GM12878 (cell line): ENCODE data around the gene PRKAB1. TPM values are rescaled to one million over a fixed set of nuclear protein-coding genes. Genes with fewer than 3 reads are reported as not detected.

Experiments
- ATAC-seq: fragments of 200-7000 bp; cut with Tn5 transposase; 3 replicates; pipeline ENCODE4 v1.9.1; 2020; ENCODE audit warnings: mild to moderate bottlenecking, moderate library complexity
- BruUV-seq: library from RNA; stranded (reverse); fragments of 400-500 nt; replicated peaks from 2 replicates; lab custom pipeline; 2021; lab: Mats Ljungman, UMichigan
- CTCF ChIA-PET: fragments of 300-600 bp; sonication (Branson Sonifier 250); formaldehyde crosslinking; extraction: SDS; loops from one replicate; lab custom pipeline; 2021; ENCODE audit warnings: inconsistent platforms; lab: Yijun Ruan, JAX
- POLR2A ChIA-PET: fragments of 350-600 bp; formaldehyde crosslinking; extraction: SDS; loops from one replicate; lab custom pipeline; 2021; ENCODE audit warnings: inconsistent platforms; lab: Charles Lee
- RAD21 ChIA-PET: fragments of 300-600 bp; sonication (Branson Sonifier 250); formaldehyde crosslinking; loops from one replicate; lab custom pipeline; 2023; ENCODE audit warnings: antibody characterized with exemption; ENCODE audit not compliant: unreplicated experiment; lab: Charles Lee
- SMC1A ChIA-PET: fragments of 300-600 bp; sonication (Branson Sonifier 250); formaldehyde crosslinking; loops from one replicate; lab custom pipeline; 2023; ENCODE audit not compliant: unreplicated experiment, uncharacterized antibody; lab: Charles Lee
- DNase-seq: peaks from one replicate; pipeline ENCODE4 v3.0.0-alpha.2; 2011; ENCODE audit warnings: low read depth, low spot score
- FAIRE-seq: peaks from 3 replicates; lab custom pipeline; 2011; peaks lifted over from hg19 to GRCh38; lab: Jason Lieb, UNC
- H2AFZ ChIP-seq: 2 replicates; pipeline ENCODE4 v1.6.0; 2011; ENCODE audit warnings: low read depth, low read length, control low read depth; ENCODE audit not compliant: control insufficient read depth
- H3K27ac ChIP-seq: 2 replicates; pipeline ENCODE4 v1.5.1; 2011; ENCODE audit warnings: control low read depth; ENCODE audit not compliant: control insufficient read depth, insufficient read depth
- H3K27me3 ChIP-seq, 2 experiments: replicated peaks in 1 of 2; 2 replicates each; pipeline versions ENCODE4 v1.6.0 to v1.6.1; 2011; ENCODE audit warnings: low read length in 1 of 2; ENCODE audit not compliant: control insufficient read depth in 2 of 2, insufficient read depth in 2 of 2
- H3K36me3 ChIP-seq, 2 experiments: 2 replicates each; pipeline ENCODE4 v1.5.1; 2011; ENCODE audit warnings: low read length in 1 of 2; ENCODE audit not compliant: control insufficient read depth in 2 of 2, insufficient read depth in 2 of 2
- H3K4me1 ChIP-seq: 2 replicates; pipeline ENCODE4 v1.6.1; 2011; ENCODE audit warnings: mild to moderate bottlenecking, low read length, moderate library complexity, mixed read lengths; ENCODE audit not compliant: control insufficient read depth, insufficient read depth
- H3K4me2 ChIP-seq: 2 replicates; pipeline ENCODE4 v1.6.0; 2011; ENCODE audit warnings: control low read depth; ENCODE audit not compliant: control insufficient read depth, insufficient read depth
- H3K4me3 ChIP-seq: fragments of 200-600 bp; sonication (generic); 2 replicates; pipeline ENCODE4 v1.5.1; 2016
- H3K79me2 ChIP-seq: 2 replicates; pipeline ENCODE4 v1.6.0; 2011; ENCODE audit warnings: low read length; ENCODE audit not compliant: control insufficient read depth, insufficient read depth
- H3K9ac ChIP-seq: 2 replicates; pipeline ENCODE4 v1.8.0; 2011; ENCODE audit warnings: low read length, control low read depth, mixed read lengths; ENCODE audit not compliant: control insufficient read depth, insufficient read depth
- H3K9me3 ChIP-seq: replicated peaks from 3 replicates; pipeline ENCODE4 v1.5.1; 2011; ENCODE audit warnings: mild to moderate bottlenecking, low read length; ENCODE audit not compliant: control insufficient read depth, insufficient read depth
- H4K20me1 ChIP-seq: 2 replicates; pipeline ENCODE4 v1.6.0; 2011; ENCODE audit not compliant: control insufficient read depth, insufficient read depth
- HDGF ChIP-seq: fragments of 450-650 bp; IDR thresholded peaks from 2 replicates; pipeline ENCODE4 v1.6.1; 2016; ENCODE audit warnings: antibody characterized with exemption
- POLR2AphosphoS2 ChIP-seq: IDR thresholded peaks from 2 replicates; pipeline ENCODE4 v1.6.1; 2011; ENCODE audit warnings: low read depth, mild to moderate bottlenecking, low read length, improper control_type of control experiment, moderate library complexity
- RCOR1 ChIP-seq: conservative IDR thresholded peaks from 2 replicates; pipeline ENCODE4 v1.6.1; 2012; ENCODE audit warnings: low read depth, low read length, improper control_type of control experiment
- SPI1 ChIP-seq: IDR thresholded peaks from 2 replicates; pipeline ENCODE4 v1.6.1; 2011; ENCODE audit warnings: low read depth, mild to moderate bottlenecking, low read length, moderate library complexity, borderline replicate concordance; ENCODE audit not compliant: insufficient read depth
- SRF ChIP-seq, 2 experiments: IDR thresholded peaks; 2 replicates each; pipeline ENCODE4 v1.6.1; 2011; ENCODE audit warnings: low read depth in 2 of 2, low read length in 2 of 2, mild to moderate bottlenecking in 1 of 2, moderate library complexity in 1 of 2
- WGBS: methylation state at CpG from one replicate; pipeline ENCODE4 v1.1.6; 2016; ENCODE audit warnings: low lambda C conversion rate; ENCODE audit not compliant: insufficient replicate concordance, insufficient coverage; ENCODE audit errors: missing lambda C conversion rate; 5-methylcytosine and 5-hydroxymethylcytosine counted together
- in situ Hi-C: fragments of 300-500 bp; cut with MboI; formaldehyde crosslinking; loops from 9 replicates; pipeline ENCODE4 v1.14.3; 2018; ENCODE audit warnings: mixed read lengths
- intact Hi-C: fragments of 100-400 bp; cut with micrococcal nuclease; formaldehyde crosslinking; loops from one replicate; pipeline ENCODE4 v1.14.2; 2022; ENCODE audit not compliant: unreplicated experiment
- polyA plus RNA-seq, 11 experiments: library from polyadenylated mRNA; depleted of rRNA in 4 of 11; unstranded in 6 of 11; stranded (reverse) in 5 of 11; fragments of >200 nt; fragmentation: Nextera tagmentation in 4 of 11; fragmentation: Illumina TruSeq in 1 of 11; extraction: Ambion mirVana in 4 of 11; extraction: Trizol in 1 of 11; gene quantifications; 1 replicate in 1 of 11; 2 replicates in 10 of 11; pipeline versions ENCODE4 v1.2.1 to v1.2.3, GENCODE V29; 2011 to 2016; ENCODE audit warnings: inconsistent platforms in 2 of 11, missing spikeins in 2 of 11, low read depth in 1 of 11
- total RNA-seq, 4 experiments: library from RNA; depleted of rRNA in 3 of 4; stranded (reverse); fragments of >200 nt in 3 of 4; fragmentation: Illumina TruSeq in 1 of 4; extraction: Trizol in 1 of 4; gene quantifications; 2 replicates each; pipeline versions ENCODE4 v1.2.1 to v1.2.3, GENCODE V29; 2013 to 2021
- TF ChIP-seq, protein P1 (sequence below): fragments of 450-650 bp; IDR thresholded peaks from 2 replicates; pipeline ENCODE4 v1.6.1; 2017; ENCODE audit warnings: mild to moderate bottlenecking, low read depth, inconsistent platforms; ENCODE audit not compliant: poor library complexity, severe bottlenecking
- TF ChIP-seq, protein P2 (sequence below): fragments of 150-350 bp; IDR thresholded peaks from 2 replicates; pipeline ENCODE4 v1.6.1; 2014; ENCODE audit warnings: mild to moderate bottlenecking, low read depth, low read length
- TF ChIP-seq, protein P3 (sequence below): IDR thresholded peaks from 2 replicates; pipeline ENCODE4 v1.6.1; 2011; ENCODE audit warnings: borderline replicate concordance, low read depth, mild to moderate bottlenecking, moderate library complexity, low read length; ENCODE audit not compliant: insufficient read depth, poor library complexity, severe bottlenecking
- TF ChIP-seq, protein P4 (sequence below): IDR thresholded peaks from 2 replicates; pipeline ENCODE4 v1.6.1; 2012; ENCODE audit warnings: low read depth, low read length, improper control_type of control experiment

Gene PRKAB1
- total and polyA plus RNA-seq, 10 of the 15 experiments (the other 5 are each of a cell fraction or from before 2014, with no cell fraction given) = 24.6 to 85.0 (median 50.6) TPM

DNA sequence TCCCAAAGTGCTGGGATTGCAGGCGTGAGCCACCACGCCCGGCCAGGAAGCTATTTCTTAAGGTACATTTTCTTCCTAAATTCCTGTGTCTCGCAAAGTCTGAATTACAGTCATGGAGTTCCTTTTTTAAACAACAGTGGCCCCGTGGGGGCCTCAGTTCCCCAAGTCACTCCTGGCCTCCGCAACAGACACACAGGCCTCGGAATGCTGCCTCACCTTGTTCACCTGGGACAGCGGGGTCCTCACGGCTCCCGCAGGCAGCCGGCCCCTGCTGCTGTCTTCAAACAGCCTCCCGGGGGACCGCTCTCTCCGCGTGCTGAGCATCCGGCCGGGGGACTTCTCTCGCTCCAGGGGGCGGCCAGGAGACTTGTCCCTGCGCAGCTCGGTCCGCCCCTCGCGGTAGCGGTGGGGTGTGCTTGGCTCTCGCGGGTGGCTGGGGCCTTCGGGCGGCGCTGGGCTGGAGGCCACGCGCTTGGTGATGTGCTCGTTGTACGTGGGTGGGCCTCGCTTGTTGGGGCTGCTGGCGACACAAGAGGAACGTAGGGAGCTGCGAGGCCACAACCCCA lies 22.1 kb downstream of the PRKAB1 start:
- H3K9ac ChIP-seq = no peak overlapping the region
- no peak overlapping the region for H3K4me2 ChIP-seq
- SMC1A ChIA-PET = no interaction called here
- no peaks in the 10 kb centered on the region for H4K20me1 ChIP-seq
- H2AFZ ChIP-seq = no peak overlapping the region
- intact Hi-C loops (loop anchor here (10.0 kb wide), 1 partner anchor 215 kb away; no protein-coding TSS in a partner anchor), in situ Hi-C loops (no loop called here)
- peaks cover 5 to 12% of the 10 kb centered on the region in 2 experiments; a peak in 3 of 4 replicates for H3K36me3 ChIP-seq
- CTCF ChIA-PET = interaction anchor here (1.0 kb wide), 1 partner anchor 8 kb away, joined by 3 read pairs; no protein-coding TSS in a partner anchor
- BruUV-seq = no TSS peak
- ATAC-seq (no peak), DNase-seq (no peak), FAIRE-seq (no peak)
- no peak overlapping the region for H3K27ac ChIP-seq
- RAD21 ChIA-PET = no interaction called here
- POLR2A ChIA-PET = no interaction called here
- 96% methylated on average over 38 of the region's 38 CpGs for whole genome bisulfite sequencing
- H3K4me3 ChIP-seq = no peak overlapping the region
- no peaks in the 10 kb centered on the region for H3K4me1 ChIP-seq
- no peak for TF ChIP-seq SPI1
- H3K27me3 ChIP-seq = no peaks in the 10 kb centered on the region
- H3K79me2 ChIP-seq = no peaks in the 10 kb centered on the region
- no peaks in the 10 kb centered on the region for H3K9me3 ChIP-seq

DNA sequence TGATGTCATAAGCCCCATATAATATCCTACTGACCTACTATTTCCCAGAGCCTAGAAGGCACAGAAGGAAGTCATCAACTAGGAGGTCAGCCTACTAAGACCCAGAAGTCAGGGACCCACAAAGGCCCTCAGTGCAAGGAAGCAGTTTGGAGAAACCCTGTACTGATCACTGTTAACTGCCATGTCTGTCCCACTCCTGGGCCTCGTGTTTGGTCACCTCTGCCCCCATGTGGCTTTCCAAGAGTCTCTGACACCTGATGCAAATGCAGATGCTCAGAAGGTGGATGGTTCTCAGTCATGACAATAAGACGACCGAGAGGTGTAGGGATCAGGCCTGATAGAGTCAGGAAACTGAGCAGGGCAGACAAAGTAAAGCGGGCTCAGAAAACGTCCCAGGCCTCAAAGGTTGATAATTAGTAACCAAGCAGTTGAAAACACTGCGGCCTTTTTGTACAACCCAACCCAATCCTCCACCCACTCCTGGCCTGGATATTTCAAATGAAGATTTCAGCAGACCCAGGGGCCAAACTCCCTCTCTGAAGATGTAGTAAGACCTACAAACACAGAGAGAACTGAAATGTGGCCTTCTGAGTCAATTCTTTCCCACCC lies 23.4 kb downstream of the PRKAB1 start:
- ATAC-seq = no peak
- no peaks in the 10 kb centered on the region for H3K79me2 ChIP-seq
- CTCF ChIA-PET = no interaction called here
- H3K9ac ChIP-seq = no peak overlapping the region
- no peaks in the 10 kb centered on the region for H4K20me1 ChIP-seq
- RAD21 ChIA-PET = no interaction called here
- DNase-seq = no peak
- no peak overlapping the region for H3K4me3 ChIP-seq
- H3K4me1 ChIP-seq = no peaks in the 10 kb centered on the region
- 83% methylated on average over 6 of the region's 6 CpGs for WGBS
- SMC1A ChIA-PET = no interaction called here
- POLR2A ChIA-PET = no interaction called here
- peaks cover 5 to 12% of the 10 kb centered on the region in 2 experiments; a peak in 3 of 4 replicates for H3K36me3 ChIP-seq
- no peak overlapping the region for H2AFZ ChIP-seq
- no peak for FAIRE-seq
- H3K27ac ChIP-seq = no peak overlapping the region
- no peaks in the 10 kb centered on the region for H3K27me3 ChIP-seq
- in situ Hi-C loops = no loop called here
- intact Hi-C loops = loop anchor here (10.0 kb wide), 1 partner anchor 213 kb away; no protein-coding TSS in a partner anchor
- BruUV-seq = no TSS peak
- H3K4me2 ChIP-seq = no peak overlapping the region
- H3K9me3 ChIP-seq = no peaks in the 10 kb centered on the region
- TF ChIP-seq, protein P1, sequence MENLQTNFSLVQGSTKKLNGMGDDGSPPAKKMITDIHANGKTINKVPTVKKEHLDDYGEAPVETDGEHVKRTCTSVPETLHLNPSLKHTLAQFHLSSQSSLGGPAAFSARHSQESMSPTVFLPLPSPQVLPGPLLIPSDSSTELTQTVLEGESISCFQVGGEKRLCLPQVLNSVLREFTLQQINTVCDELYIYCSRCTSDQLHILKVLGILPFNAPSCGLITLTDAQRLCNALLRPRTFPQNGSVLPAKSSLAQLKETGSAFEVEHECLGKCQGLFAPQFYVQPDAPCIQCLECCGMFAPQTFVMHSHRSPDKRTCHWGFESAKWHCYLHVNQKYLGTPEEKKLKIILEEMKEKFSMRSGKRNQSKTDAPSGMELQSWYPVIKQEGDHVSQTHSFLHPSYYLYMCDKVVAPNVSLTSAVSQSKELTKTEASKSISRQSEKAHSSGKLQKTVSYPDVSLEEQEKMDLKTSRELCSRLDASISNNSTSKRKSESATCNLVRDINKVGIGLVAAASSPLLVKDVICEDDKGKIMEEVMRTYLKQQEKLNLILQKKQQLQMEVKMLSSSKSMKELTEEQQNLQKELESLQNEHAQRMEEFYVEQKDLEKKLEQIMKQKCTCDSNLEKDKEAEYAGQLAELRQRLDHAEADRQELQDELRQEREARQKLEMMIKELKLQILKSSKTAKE = no peak
- TF ChIP-seq, protein P2, sequence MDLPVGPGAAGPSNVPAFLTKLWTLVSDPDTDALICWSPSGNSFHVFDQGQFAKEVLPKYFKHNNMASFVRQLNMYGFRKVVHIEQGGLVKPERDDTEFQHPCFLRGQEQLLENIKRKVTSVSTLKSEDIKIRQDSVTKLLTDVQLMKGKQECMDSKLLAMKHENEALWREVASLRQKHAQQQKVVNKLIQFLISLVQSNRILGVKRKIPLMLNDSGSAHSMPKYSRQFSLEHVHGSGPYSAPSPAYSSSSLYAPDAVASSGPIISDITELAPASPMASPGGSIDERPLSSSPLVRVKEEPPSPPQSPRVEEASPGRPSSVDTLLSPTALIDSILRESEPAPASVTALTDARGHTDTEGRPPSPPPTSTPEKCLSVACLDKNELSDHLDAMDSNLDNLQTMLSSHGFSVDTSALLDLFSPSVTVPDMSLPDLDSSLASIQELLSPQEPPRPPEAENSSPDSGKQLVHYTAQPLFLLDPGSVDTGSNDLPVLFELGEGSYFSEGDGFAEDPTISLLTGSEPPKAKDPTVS = no peak
- TF ChIP-seq SRF (IDR thresholded peaks at IDR 0.05; ENCODE audit: low read depth in 2 of 2, low read length in 2 of 2) (no peak), RCOR1 (no peak), HDGF (no peak), POLR2AphosphoS2 (no peak)
- TF ChIP-seq, protein P3, sequence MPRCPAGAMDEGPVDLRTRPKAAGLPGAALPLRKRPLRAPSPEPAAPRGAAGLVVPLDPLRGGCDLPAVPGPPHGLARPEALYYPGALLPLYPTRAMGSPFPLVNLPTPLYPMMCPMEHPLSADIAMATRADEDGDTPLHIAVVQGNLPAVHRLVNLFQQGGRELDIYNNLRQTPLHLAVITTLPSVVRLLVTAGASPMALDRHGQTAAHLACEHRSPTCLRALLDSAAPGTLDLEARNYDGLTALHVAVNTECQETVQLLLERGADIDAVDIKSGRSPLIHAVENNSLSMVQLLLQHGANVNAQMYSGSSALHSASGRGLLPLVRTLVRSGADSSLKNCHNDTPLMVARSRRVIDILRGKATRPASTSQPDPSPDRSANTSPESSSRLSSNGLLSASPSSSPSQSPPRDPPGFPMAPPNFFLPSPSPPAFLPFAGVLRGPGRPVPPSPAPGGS = no peak
- TF ChIP-seq, protein P4, sequence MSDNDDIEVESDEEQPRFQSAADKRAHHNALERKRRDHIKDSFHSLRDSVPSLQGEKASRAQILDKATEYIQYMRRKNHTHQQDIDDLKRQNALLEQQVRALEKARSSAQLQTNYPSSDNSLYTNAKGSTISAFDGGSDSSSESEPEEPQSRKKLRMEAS = no peak
